H7 (cell line): Measurements from ENCODE around the gene TMEM254. TPM values are rescaled to one million over a fixed set of nuclear protein-coding genes. Genes with fewer than 3 reads are reported as not detected.

Source experiments
- DNase-seq: peaks from one replicate; pipeline ENCODE4 v3.0.0; 2012
- H3K27me3 ChIP-seq: 2 replicates; pipeline ENCODE4 v1.6.0; 2011; ENCODE audit warnings: mild to moderate bottlenecking, low read length; ENCODE audit not compliant: control insufficient read depth, insufficient read depth
- H3K36me3 ChIP-seq: replicated peaks from 2 replicates; pipeline ENCODE4 v1.5.1; 2011; ENCODE audit warnings: low read length; ENCODE audit not compliant: control insufficient read depth, insufficient read depth
- H3K4me3 ChIP-seq: 2 replicates; pipeline ENCODE4 v1.5.1; 2011; ENCODE audit warnings: low read depth, mild to moderate bottlenecking, control low read depth, low read length, moderate library complexity; ENCODE audit not compliant: insufficient read depth
- total RNA-seq: library from RNA; depleted of rRNA; stranded (reverse); fragments of >200 nt; shearing (Covaris generic); gene quantifications from 2 replicates; pipeline ENCODE4 v1.2.3, GENCODE V29; 2014; rRNA removed

TMEM254 gene
- total RNA-seq, 1 experiment from 2014 or later, result 18.4 TPM

- peaks cover 20% of the 10 kb centered on the region for H3K27me3 ChIP-seq
- peak; percentile 37 for DNase-seq
- no peak overlapping the region for H3K4me3 ChIP-seq
- no peaks in the 10 kb centered on the region for H3K36me3 ChIP-seq
Measured at GRCh38 chr10:80136134-80136571, 57.7 kb downstream of the TMEM254 start.

GRCh38 chr10:80137031-80137862 lies 58.8 kb downstream of the TMEM254 start:
- H3K36me3 ChIP-seq, result no peaks in the 10 kb centered on the region
- H3K27me3 ChIP-seq, result peaks cover 13% of the 10 kb centered on the region
- peak; percentile 15 for DNase-seq

GRCh38 chr10:80137920-80138319 lies 59.5 kb downstream of the TMEM254 start:
- Histone ChIP-seq H3K27me3 (peaks cover 6% of the 10 kb centered on the region), H3K4me3 (no peak overlapping the region), H3K36me3 (no peaks in the 10 kb centered on the region)
- peak; percentile 13 for DNase-seq

More at GRCh38 chr10:80137031-80137862, 58.8 kb downstream of the TMEM254 start:
- H3K4me3 ChIP-seq, result no peak overlapping the region

GRCh38 chr10:80139265-80139664 lies 60.8 kb downstream of the TMEM254 start:
- no peaks in the 10 kb centered on the region for H3K27me3 ChIP-seq
- H3K36me3 ChIP-seq, result no peaks in the 10 kb centered on the region
- no peak for DNase-seq
- H3K4me3 ChIP-seq, result no peak overlapping the region

GRCh38 chr10:80140251-80140650 lies 61.8 kb downstream of the TMEM254 start:
- H3K36me3 ChIP-seq, result no peaks in the 10 kb centered on the region
- DNase-seq, result no peak
- no peak overlapping the region for H3K4me3 ChIP-seq
- no peaks in the 10 kb centered on the region for H3K27me3 ChIP-seq

GRCh38 chr10:80141696-80142460 lies 63.4 kb downstream of the TMEM254 start:
- peak; percentile 50 for DNase-seq
- H3K36me3 ChIP-seq, result no peaks in the 10 kb centered on the region
- no peak overlapping the region for H3K4me3 ChIP-seq

More at GRCh38 chr10:80141696-80142460, 63.4 kb downstream of the TMEM254 start:
- H3K27me3 ChIP-seq, result no peaks in the 10 kb centered on the region

Other genes starting within 250 kb of the TMEM254 start
- gene SFTPD, start 129.6 kb upstream of the TMEM254 start, total RNA-seq, result 0.21 and 1.5 TPM in 2 replicates
- gene PLAC9, start 54.1 kb downstream of the TMEM254 start, total RNA-seq, result 4.9 and 5.1 TPM in 2 replicates
- gene ANXA11, start 126.9 kb downstream of the TMEM254 start, total RNA-seq, result 42.1 and 67.3 TPM in 2 replicates
- gene MAT1A, start 211.0 kb downstream of the TMEM254 start, total RNA-seq, result 0.07 and 0.52 TPM in 2 replicates